Measurements from ENCODE around the gene ANXA2. TPM values are rescaled to one million over a fixed set of nuclear protein-coding genes. Genes with fewer than 3 reads are reported as not detected.
A peak's percentile ranks its signal among the peaks of the same experiment; 100 is the strongest.
"Not testable (repeated sequence)": the region's sequence is repeated elsewhere in the genome, so short reads cannot be mapped to it uniquely, and the experiment has no call there.

The ANXA2 gene
- total RNA-seq, 5 donors from 2014 or later (not counting 1 experiment from before 2014, with no cell fraction given) = 59.4 to 223 (median 159) TPM

DNA sequence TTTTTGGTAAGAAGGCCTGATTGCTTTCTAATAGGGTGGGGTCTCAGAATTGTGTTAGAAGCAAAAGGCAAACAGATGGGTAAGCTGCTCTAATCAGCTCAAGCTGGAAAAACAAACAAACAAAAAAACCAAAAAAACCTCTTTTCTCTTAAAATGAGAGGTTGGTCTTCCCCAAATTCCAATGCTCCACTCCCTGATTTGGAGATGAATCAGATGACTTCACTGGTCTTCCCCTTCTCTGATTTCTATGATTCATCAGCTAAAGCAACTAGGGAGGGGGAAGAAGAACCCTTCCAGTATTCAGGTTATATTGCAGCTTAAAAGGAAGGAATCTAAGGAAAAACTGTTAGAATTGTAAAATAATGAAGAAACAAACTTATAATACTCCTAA, 9.6 kb upstream of the ANXA2 start:
- Histone ChIP-seq H3K4me3 (ENCODE audit: control insufficient read depth in 1 of 2, extremely low read depth in 1 of 2, low read length in 1 of 2) (no peak overlapping the region), H3K27ac (ENCODE audit: low read length) (no peak overlapping the region), H3K27me3 (replicated peaks in 1 of 2; ENCODE audit: control insufficient read depth in 2 of 2, extremely low read depth in 1 of 2, insufficient read depth in 2 of 2, low read length in 1 of 2) (no peaks in the 10 kb centered on the region), H3K36me3 (ENCODE audit: control insufficient read depth in 2 of 2, extremely low read depth in 1 of 2, insufficient read depth in 1 of 2, low read length in 1 of 2) (no peaks in the 10 kb centered on the region), H3K9me3 (no peaks in the 10 kb centered on the region), H3K4me1 (ENCODE audit: control insufficient read depth in 1 of 2, extremely low read depth in 1 of 2, insufficient read depth in 2 of 2, low read length in 2 of 2) (peaks cover 7% of the 10 kb centered on the region in 2 experiments)
- Mint-ChIP-seq H3K36me3 (no peaks in the 10 kb centered on the region), H3K4me1 (peaks cover 14 to 22% (median 15%) of the 10 kb centered on the region in 3 donors), H3K9me3 (peaks cover 0 to 3% (median 0%) of the 10 kb centered on the region in 3 donors), H3K27ac (no peak overlapping the region), H3K27me3 (no peaks in the 10 kb centered on the region), H3K4me3 (no peak overlapping the region)
- CTCF ChIA-PET = interaction anchor here in 1 of 2 donors (0.6 kb wide), 1 partner anchor 46 kb away, joined by 3 read pairs; no protein-coding TSS in a partner anchor
- POLR2A ChIA-PET = no interaction called here
- ATAC-seq (replicated peaks in 1 of 4) (no peak), DNase-seq (no peak)

- H3K36me3 ChIP-seq (ENCODE audit: control insufficient read depth in 2 of 2, extremely low read depth in 1 of 2, insufficient read depth in 1 of 2, low read length in 1 of 2) = no peaks in the 10 kb centered on the region
- DNase-seq (no peak), ATAC-seq (replicated peaks in 1 of 4) (no peak)
- CTCF ChIA-PET = interaction anchor here in 1 of 2 donors (1.1 kb wide), 1 partner anchor 47 kb away, joined by 3 read pairs; no protein-coding TSS in a partner anchor
- H3K27me3 Mint-ChIP-seq = no peaks in the 10 kb centered on the region
- WGBS (ENCODE audit: insufficient coverage) = no CpG with 5 or more reads among the region's 2 CpGs
- no peak overlapping the region for H3K27ac Mint-ChIP-seq
- H3K4me3 ChIP-seq (ENCODE audit: control insufficient read depth in 1 of 2, extremely low read depth in 1 of 2, low read length in 1 of 2) = no peak overlapping the region
- POLR2A ChIA-PET = interaction anchor here in 1 of 2 donors (0.7 kb wide), 1 partner anchor 18 kb away, joined by 3 read pairs; no protein-coding TSS in a partner anchor
- H3K9me3 Mint-ChIP-seq = peaks cover 0 to 3% (median 0%) of the 10 kb centered on the region in 3 donors
- H3K4me1 Mint-ChIP-seq = peaks cover 14 to 22% (median 15%) of the 10 kb centered on the region in 3 donors
- no peak overlapping the region for H3K4me3 Mint-ChIP-seq
- no peak overlapping the region for H3K27ac ChIP-seq (ENCODE audit: low read length)
- H3K36me3 Mint-ChIP-seq = no peaks in the 10 kb centered on the region
- no peaks in the 10 kb centered on the region for H3K9me3 ChIP-seq
- H3K27me3 ChIP-seq (replicated peaks in 1 of 2; ENCODE audit: control insufficient read depth in 2 of 2, extremely low read depth in 1 of 2, insufficient read depth in 2 of 2, low read length in 1 of 2) = no peaks in the 10 kb centered on the region
- peaks cover 7% of the 10 kb centered on the region in 2 experiments for H3K4me1 ChIP-seq (ENCODE audit: control insufficient read depth in 1 of 2, extremely low read depth in 1 of 2, insufficient read depth in 2 of 2, low read length in 2 of 2)
Observed at GRCh38 chr15:60406513-60407414, 9.0 kb upstream of the ANXA2 start.

DNA sequence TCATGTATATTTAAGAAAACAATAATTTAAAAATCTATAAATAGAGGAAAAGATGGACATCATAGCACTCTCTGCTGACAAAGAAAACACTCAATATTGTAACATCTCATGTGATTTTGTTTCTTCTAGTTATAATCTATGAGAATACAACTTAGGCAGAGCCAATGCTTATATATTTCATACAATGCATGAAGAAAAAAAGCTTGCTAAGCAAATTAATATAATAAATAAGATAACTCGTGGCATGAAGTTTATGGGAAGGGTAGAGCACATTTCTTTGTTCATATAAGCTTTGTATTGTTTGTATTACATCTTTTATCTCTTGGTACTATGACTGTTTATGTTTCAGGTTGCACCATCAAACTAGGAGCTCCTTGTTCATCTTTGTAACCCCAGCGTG, 7.6 kb upstream of the ANXA2 start:
- Mint-ChIP-seq H3K4me3 (no peak overlapping the region), H3K4me1 (peaks cover 14 to 22% (median 15%) of the 10 kb centered on the region in 3 donors), H3K27me3 (no peaks in the 10 kb centered on the region), H3K36me3 (no peaks in the 10 kb centered on the region), H3K27ac (no peak overlapping the region), H3K9me3 (peaks cover 0 to 3% (median 0%) of the 10 kb centered on the region in 3 donors)
- Histone ChIP-seq H3K4me1 (ENCODE audit: control insufficient read depth in 1 of 2, extremely low read depth in 1 of 2, insufficient read depth in 2 of 2, low read length in 2 of 2) (peaks cover 7% of the 10 kb centered on the region in 2 experiments), H3K27me3 (replicated peaks in 1 of 2; ENCODE audit: control insufficient read depth in 2 of 2, extremely low read depth in 1 of 2, insufficient read depth in 2 of 2, low read length in 1 of 2) (no peaks in the 10 kb centered on the region), H3K27ac (ENCODE audit: low read length) (no peak overlapping the region), H3K36me3 (ENCODE audit: control insufficient read depth in 2 of 2, extremely low read depth in 1 of 2, insufficient read depth in 1 of 2, low read length in 1 of 2) (no peaks in the 10 kb centered on the region), H3K4me3 (ENCODE audit: control insufficient read depth in 1 of 2, extremely low read depth in 1 of 2, low read length in 1 of 2) (no peak overlapping the region), H3K9me3 (no peaks in the 10 kb centered on the region)
- ATAC-seq (replicated peaks in 1 of 4) (no peak), DNase-seq (no peak)
- ChIA-PET POLR2A (interaction anchor here in 1 of 2 donors (0.6 kb wide), 1 partner anchor 1995 kb away, joined by 3 read pairs; no protein-coding TSS in a partner anchor), CTCF (interaction anchor here in 1 of 2 donors (1.1 kb wide), 1 partner anchor 46 kb away, joined by 3 read pairs; no protein-coding TSS in a partner anchor)
- no CpG with 5 or more reads among the region's 2 CpGs for WGBS (ENCODE audit: insufficient coverage)

DNA sequence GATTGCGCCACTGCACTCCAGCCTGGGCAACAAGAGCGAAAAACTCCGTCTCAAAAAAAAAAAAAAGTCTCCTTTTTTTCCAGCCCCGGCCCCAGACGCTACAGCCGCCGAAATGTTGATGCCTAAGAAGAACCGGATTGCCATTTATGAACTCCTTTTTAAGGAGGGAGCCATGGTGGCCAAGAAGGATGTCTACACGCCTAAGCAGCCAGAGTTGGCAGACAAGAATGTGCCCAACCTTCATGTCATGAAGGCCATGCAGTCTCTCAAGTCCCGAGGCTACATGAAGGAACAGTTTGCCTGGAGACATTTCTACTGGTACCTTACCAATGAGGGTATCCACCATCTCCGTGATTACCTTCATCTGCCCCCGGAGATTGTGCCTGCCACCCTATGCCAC, 6.6 kb upstream of the ANXA2 start:
- H3K9me3 Mint-ChIP-seq; H3K36me3 Mint-ChIP-seq; H3K27ac ChIP-seq (ENCODE audit: low read length); H3K27me3 ChIP-seq (replicated peaks in 1 of 2; ENCODE audit: control insufficient read depth in 2 of 2, extremely low read depth in 1 of 2, insufficient read depth in 2 of 2, low read length in 1 of 2); H3K27ac Mint-ChIP-seq; DNase-seq; H3K4me3 ChIP-seq (ENCODE audit: control insufficient read depth in 1 of 2, extremely low read depth in 1 of 2, low read length in 1 of 2); CTCF ChIA-PET; H3K9me3 ChIP-seq; H3K4me1 ChIP-seq (ENCODE audit: control insufficient read depth in 1 of 2, extremely low read depth in 1 of 2, insufficient read depth in 2 of 2, low read length in 2 of 2); H3K36me3 ChIP-seq (ENCODE audit: control insufficient read depth in 2 of 2, extremely low read depth in 1 of 2, insufficient read depth in 1 of 2, low read length in 1 of 2); POLR2A ChIA-PET; H3K27me3 Mint-ChIP-seq; ATAC-seq (replicated peaks in 1 of 4); H3K4me3 Mint-ChIP-seq: not testable (repeated sequence)
- 98% methylated on average over 11 of the region's 12 CpGs for WGBS (ENCODE audit: insufficient coverage)
- peaks cover 17 to 24% (median 18%) of the 10 kb centered on the region in 3 donors for H3K4me1 Mint-ChIP-seq

DNA sequence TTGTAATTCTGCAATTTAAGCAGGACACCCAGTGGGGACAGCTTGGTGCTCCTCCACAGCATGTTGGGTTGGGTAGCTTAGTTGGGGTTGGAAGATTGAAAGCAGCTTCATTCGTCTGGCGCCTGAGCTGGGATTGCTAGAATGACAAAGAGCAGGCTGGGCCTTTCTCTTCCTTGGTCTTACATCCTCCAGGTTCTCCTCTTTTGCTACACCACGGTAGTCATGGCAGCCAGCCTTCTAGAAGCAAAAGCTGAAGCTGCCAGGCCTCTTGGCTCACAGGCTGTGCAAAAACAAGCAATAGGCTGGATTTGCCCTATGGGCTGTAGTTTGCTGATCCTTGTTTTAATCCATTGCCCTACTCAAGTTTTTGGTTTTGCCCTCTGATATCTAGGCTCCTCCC, 3.2 kb upstream of the ANXA2 start:
- Mint-ChIP-seq H3K27ac (peak overlapping the region; percentile 32 to 79), H3K4me3 (no peak overlapping the region), H3K4me1 (peaks cover 22 to 29% (median 24%) of the 10 kb centered on the region in 3 donors), H3K27me3 (peaks cover 0 to 4% of the 10 kb centered on the region in 2 donors), H3K36me3 (peaks cover 3% of the 10 kb centered on the region), H3K9me3 (no peaks in the 10 kb centered on the region)
- no peak for DNase-seq
- POLR2A ChIA-PET = interaction anchor here in 1 of 2 donors (0.6 kb wide), 1 partner anchor 74 kb away, joined by 4 read pairs; no protein-coding TSS in a partner anchor
- H3K36me3 ChIP-seq (ENCODE audit: control insufficient read depth in 2 of 2, extremely low read depth in 1 of 2, insufficient read depth in 1 of 2, low read length in 1 of 2) = no peaks in the 10 kb centered on the region
- 0% methylated on average over 1 of the region's 3 CpGs for WGBS (ENCODE audit: insufficient coverage)
- peaks cover 8 to 29% of the 10 kb centered on the region in 2 experiments for H3K4me1 ChIP-seq (ENCODE audit: control insufficient read depth in 1 of 2, extremely low read depth in 1 of 2, insufficient read depth in 2 of 2, low read length in 2 of 2)
- H3K9me3 ChIP-seq = no peaks in the 10 kb centered on the region
- no peak overlapping the region for H3K27ac ChIP-seq (ENCODE audit: low read length)
- CTCF ChIA-PET = no interaction called here
- H3K4me3 ChIP-seq (ENCODE audit: control insufficient read depth in 1 of 2, extremely low read depth in 1 of 2, low read length in 1 of 2) = no peak overlapping the region
- no peaks in the 10 kb centered on the region for H3K27me3 ChIP-seq (replicated peaks in 1 of 2; ENCODE audit: control insufficient read depth in 2 of 2, extremely low read depth in 1 of 2, insufficient read depth in 2 of 2, low read length in 1 of 2)
- no peak for ATAC-seq (replicated peaks in 1 of 4)

GRCh38 chr15:60399931-60400330, 2.1 kb upstream of the ANXA2 start:
- ChIA-PET CTCF (interaction anchor here in 1 of 2 donors (0.9 kb wide), 1 partner anchor 245 kb away, joined by 3 read pairs; no protein-coding TSS in a partner anchor), POLR2A (no interaction called here)
- H3K4me3 ChIP-seq (ENCODE audit: control insufficient read depth in 1 of 2, extremely low read depth in 1 of 2, low read length in 1 of 2) = no peak overlapping the region
- no peaks in the 10 kb centered on the region for H3K9me3 ChIP-seq
- Mint-ChIP-seq H3K36me3 (peaks cover 11% of the 10 kb centered on the region), H3K9me3 (no peaks in the 10 kb centered on the region), H3K4me1 (peaks cover 30 to 33% (median 31%) of the 10 kb centered on the region in 3 donors), H3K27me3 (peaks cover 0 to 4% of the 10 kb centered on the region in 2 donors), H3K27ac (peak overlapping the region; percentile 91 to 96), H3K4me3 (peak overlapping the region in 1 of 3 donors; percentile 84)
- H3K4me1 ChIP-seq (ENCODE audit: control insufficient read depth in 1 of 2, extremely low read depth in 1 of 2, insufficient read depth in 2 of 2, low read length in 2 of 2) = peaks cover 8 to 34% of the 10 kb centered on the region in 2 experiments
- DNase-seq (no peak), ATAC-seq (replicated peaks in 1 of 4) (no peak)
- H3K27me3 ChIP-seq (replicated peaks in 1 of 2; ENCODE audit: control insufficient read depth in 2 of 2, extremely low read depth in 1 of 2, insufficient read depth in 2 of 2, low read length in 1 of 2) = no peaks in the 10 kb centered on the region
- WGBS (ENCODE audit: insufficient coverage) = no CpG with 5 or more reads among the region's 1 CpG
- no peak overlapping the region for H3K27ac ChIP-seq (ENCODE audit: low read length)
- H3K36me3 ChIP-seq (ENCODE audit: control insufficient read depth in 2 of 2, extremely low read depth in 1 of 2, insufficient read depth in 1 of 2, low read length in 1 of 2) = no peaks in the 10 kb centered on the region
